Kidney tubule cell (primary cell): ENCODE results near the gene ARL13B.
A peak's percentile ranks its signal among the peaks of the same experiment; 100 is the strongest.
"Not testable (repeated sequence)": the region's sequence is repeated elsewhere in the genome, so short reads cannot be mapped to it uniquely, and the experiment has no call there.

ENCODE experiments used
- DNase-seq: peaks from one replicate; pipeline ENCODE4 v3.0.0-alpha.2; 2018; ENCODE audit warnings: low spot score

Gene ARL13B

DNA sequence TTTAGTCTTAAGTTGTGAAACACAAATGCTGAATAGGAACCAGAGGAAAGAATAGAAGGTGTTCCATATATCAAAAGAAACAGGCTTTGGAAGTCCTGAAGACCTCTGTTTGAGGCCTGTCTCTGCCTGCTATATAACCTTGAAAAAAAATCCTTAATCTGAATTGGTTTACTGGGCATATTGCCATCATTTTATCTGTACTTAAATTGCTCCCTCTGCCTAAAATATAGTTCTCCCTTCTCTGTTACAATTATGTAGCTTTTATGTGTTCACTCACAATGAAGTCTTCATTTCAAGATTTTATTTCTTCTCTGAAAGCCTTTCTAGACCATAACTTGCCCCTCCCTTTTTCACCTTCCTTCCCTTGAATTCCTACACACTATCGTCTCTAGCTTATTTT is 21.2 kb downstream of the ARL13B start:
- DNase-seq, result no peak

GRCh38 chr3:94001827-94002495 is 22.0 kb downstream of the ARL13B start:
- DNase-seq, result no peak

GRCh38 chr3:94004301-94004910 is 24.5 kb downstream of the ARL13B start:
- DNase-seq, result peak; percentile 68

- DNase-seq, result no peak
Measured at GRCh38 chr3:94008253-94008652, 28.3 kb downstream of the ARL13B start.

- DNase-seq, result no peak
Measured at GRCh38 chr3:94009608-94010007, 29.7 kb downstream of the ARL13B start.

DNA sequence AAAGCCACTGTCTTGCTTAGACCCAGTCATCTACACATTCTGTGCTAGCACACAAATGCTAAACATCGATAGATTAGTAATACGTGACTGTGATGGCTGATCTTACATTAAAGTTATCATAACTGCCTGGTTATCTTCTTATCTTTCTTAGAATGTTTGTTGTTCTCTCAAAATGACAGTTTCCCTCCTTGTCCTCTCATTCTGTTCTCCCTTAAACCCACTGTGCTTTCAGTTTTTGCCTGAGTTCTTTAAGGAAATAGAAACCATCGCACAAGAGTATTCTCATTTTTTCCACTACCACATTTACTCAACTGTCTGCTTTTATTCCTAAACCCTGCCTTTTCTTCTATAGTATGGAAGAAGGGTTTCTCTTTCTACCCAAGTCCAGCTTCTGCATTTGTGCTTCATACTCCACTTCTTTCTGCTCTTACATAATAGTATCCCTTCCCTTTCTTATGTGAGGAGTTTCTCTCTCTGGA is 31.3 kb downstream of the ARL13B start:
- no peak for DNase-seq

DNA sequence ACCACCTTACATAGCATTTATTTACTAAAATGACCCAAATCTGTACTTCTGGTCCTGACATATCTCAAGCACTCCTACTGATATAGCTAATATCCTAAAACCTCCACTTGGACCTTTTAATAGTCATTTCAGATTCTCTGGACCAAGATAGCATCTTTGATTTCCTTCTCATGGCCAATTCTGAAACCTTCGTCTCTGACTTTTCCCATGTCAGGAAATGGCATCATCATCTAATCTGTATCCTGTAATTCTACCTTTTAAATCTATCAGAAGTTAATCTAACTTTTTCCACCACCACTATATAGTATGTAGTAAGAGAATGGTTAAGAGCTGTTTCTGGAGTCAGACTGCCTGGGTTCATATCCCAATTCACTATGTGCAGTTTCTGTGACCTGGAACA is 32.2 kb downstream of the ARL13B start:
- DNase-seq, result no peak

GRCh38 chr3:94015025-94015424 is 35.1 kb downstream of the ARL13B start:
- no peak for DNase-seq

- DNase-seq, result no peak
Measured at GRCh38 chr3:94019659-94020058, 39.7 kb downstream of the ARL13B start.

DNA sequence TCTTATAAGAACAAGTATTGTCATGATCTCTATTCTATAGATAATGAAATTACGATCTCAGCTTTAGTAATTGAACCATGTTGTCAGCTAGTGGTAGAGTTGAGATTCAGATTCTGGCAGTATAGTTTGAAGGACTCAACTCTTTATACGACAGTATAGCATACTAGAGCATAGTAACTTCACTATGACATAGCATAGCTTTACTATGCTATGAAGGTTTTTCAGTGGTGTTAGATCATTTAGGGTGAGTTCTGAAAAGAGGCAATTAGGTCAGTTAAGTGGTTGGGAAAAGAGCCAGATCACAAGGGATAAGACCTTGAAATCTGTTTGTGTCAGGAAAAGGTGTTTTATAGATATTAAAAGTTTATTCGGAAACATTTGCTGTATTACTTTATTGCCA is 40.3 kb downstream of the ARL13B start:
- DNase-seq, result no peak

- DNase-seq, result no peak
Measured at GRCh38 chr3:94024385-94024784, 44.4 kb downstream of the ARL13B start.

DNA sequence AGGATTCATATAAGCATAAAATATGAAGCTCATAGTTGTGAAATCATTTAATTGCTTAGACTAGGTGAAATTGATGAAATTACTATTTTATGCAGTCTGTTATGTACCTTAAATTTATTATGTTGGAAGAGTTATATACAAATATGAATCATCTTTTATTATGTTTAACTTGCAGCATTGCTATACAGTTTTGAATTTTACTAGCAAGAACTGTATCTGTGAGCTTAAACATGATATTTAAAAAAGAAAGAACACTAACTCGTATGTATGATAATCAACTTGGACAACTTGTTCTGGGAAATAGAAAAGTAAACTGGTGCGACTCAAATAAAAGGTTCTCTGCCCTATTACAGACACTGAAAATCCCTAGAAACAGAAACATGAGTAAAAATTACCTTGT is 46.7 kb downstream of the ARL13B start:
- no peak for DNase-seq

DNA sequence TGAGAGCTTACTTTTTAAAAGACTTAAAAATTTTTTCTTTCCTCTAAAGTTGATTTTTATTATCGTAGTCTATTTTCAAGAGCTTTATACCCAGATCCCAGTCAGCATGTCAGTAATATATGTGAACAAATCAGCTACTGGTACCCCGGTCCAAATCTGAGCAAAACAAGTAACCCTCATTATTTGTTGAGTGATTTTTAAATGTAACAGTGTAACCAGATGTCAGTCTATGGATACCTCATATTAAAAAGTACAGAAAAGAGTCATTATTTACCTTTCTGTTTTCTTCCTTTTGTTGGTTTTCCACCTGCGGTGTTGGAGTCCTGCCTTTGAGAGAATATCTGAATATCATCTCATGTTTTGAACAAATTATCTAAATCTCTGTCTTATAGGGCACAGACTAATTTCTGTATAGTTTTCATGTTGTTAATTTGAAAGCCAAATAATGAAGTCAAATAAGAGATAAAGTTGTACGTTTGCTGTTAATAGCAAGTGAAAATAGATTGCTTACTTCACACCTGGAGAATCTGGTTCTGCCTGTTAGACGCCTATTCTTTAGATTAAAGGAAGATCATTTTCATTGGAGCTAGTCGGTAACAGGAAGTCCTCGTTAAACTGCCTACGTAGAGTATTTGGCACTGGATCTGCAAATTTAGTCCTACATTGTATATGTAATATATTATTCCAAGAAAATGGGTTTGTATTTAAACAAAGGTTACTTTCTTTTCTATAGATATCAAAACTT is 48.3 kb downstream of the ARL13B start, which contains the start of gene STX19:
Gene STX19, minus strand, starts transcription at position 505 of the 745 bp plus-strand sequence. CDS start 13,328 bp downstream, outside the sequence.
- peak; percentile 13 for DNase-seq

GRCh38 chr3:94036909-94037507 is 57.1 kb downstream of the ARL13B start:
- DNase-seq, result peak; percentile 44

DNA sequence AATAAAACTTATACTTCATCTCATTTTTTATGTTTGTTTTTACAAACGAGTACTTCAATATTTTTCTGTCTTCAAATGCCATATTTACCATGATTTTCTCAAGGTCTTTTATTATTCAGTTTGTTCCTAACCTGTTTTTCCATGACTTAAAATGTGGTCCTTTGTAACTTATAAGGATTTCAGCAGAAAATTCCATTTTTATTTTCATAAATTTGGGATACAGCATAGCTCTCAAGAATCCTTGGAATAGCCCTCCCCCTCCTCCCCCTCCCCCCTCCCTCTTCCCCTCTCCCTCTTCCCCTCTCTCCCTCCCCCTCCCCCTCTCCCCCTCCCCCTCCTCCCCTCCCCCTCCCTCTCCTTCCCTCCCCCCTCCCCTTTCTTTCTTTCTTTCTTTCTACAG is 63.3 kb downstream of the ARL13B start:
- no peak for DNase-seq

GRCh38 chr3:94044100-94044936 is 64.4 kb downstream of the ARL13B start:
- not testable (repeated sequence) for DNase-seq

DNA sequence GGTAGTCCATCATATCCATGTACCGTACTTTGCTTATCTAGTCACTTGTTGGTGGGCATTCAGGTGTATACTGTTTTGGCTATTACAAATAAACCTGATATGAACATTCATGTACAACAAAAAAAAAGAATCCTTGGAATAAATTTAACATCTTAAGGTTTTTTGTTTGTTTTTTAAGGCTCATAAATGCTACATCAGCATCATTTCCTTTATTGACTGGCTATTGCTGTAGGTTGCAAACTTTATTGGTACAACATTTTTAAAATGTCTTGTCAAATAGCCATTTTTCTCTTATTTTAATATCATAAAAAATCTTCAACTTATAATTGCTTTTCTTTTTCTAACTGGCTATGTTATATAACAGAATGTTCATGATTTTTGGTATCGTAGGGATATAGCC is 66.6 kb downstream of the ARL13B start:
- no peak for DNase-seq

DNA sequence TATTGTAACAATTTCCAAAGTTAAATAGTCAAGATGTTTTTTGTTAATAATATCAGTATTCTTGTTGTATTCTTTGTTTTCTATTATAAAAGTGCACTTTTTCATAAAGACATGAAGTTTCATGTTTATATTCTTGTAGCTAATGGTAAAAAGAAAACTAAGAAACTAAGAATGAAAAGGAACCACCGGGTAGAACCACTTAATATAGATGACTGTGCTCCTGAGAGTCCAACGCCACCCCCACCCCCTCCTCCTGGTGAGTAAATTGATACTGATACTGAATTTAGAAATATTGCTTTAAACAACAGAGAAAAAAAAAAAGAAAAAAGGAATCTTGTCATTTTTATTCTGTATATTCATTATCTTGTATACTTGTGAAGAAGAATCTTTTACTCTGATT is 69.3 kb downstream of the ARL13B start:
- DNase-seq, result no peak

GRCh38 chr3:94050546-94050945 is 70.6 kb downstream of the ARL13B start:
- no peak for DNase-seq

GRCh38 chr3:94061297-94061696 is 81.3 kb downstream of the ARL13B start:
- DNase-seq, result no peak

DNA sequence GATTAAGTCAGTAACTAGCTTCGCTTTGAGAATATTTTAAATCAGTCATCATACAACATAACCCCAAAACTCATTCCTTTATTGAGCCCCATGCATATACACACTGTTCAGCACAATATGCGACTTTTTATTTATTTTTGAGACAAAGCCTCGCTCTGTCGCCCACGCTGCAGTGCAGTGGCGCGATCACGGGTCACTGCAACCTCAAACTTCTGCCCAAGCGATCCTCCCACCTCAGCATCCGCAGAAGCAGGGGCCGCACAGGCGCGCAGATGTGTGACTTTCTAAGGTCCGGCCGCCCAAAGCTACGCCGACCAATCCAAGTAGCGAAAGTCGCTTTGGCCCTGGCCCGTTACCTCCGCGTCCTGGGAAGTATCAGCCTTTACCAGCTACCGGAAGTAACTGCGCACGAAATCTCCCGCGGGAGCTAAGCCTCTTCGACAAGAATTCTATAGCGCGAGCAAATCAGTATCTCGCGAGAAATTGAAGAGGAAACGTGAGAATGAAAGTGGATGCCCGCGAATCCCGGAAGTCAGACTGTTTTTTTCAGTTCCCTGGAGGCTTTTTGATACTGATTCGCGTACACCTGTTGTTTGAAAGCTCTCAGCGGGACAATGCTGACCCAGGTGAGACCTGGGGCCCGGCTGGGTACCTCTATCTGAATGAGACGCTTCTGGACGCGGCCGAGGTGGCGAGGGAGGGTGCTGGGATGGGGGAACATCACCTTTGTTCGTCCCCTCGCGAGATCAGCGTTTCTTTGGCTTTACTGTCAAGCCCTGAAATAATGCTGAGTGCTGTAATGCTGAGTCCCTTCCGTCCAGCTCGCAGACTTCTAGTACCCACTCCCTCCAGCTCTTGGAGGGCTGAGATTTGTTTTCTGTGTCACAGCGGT is 82.8 kb downstream of the ARL13B start, which contains the start of the genes DHFR2 and NSUN3:
Gene DHFR2, minus strand, starts transcription at position 404 of the 892 bp plus-strand sequence. CDS start 1,405 bp downstream, outside the sequence.
Gene NSUN3, plus strand, starts transcription at position 549 of the 892 bp plus-strand sequence. Its CDS starts 66 bp downstream, at position 615.
- DNase-seq, result peak; percentile 98
